Stimulated activated CD4-positive, alpha-beta T cell treated with anti-CD3 and anti-CD28 coated beads, Interleukin-12 subunit alpha, Interleukin-12 subunit beta, amount 100 ng/mL, for 48 hours (primary cell): ENCODE measurements around the gene SETD3.
A peak's percentile ranks its signal among the peaks of the same experiment; 100 is the strongest.

Experiments
- DNase-seq, 3 donors: peaks; one replicate each; pipeline ENCODE4 v3.0.0-alpha.2; 2020; ENCODE audit warnings: low read depth in 2 of 3, low spot score in 1 of 3

Gene SETD3

GRCh38 chr14:99395909-99396530 is 84.6 kb downstream of the SETD3 start:
- peak; percentile 13 to 41 (median 23) for DNase-seq

GRCh38 chr14:99394602-99395156 is 86.0 kb downstream of the SETD3 start:
- no peak for DNase-seq

GRCh38 chr14:99393059-99393655 is 87.5 kb downstream of the SETD3 start:
- peak in 2 of 3 donors; percentile 33 to 34 for DNase-seq

- DNase-seq = no peak
Observed at GRCh38 chr14:99391671-99392070, 89.0 kb downstream of the SETD3 start.

DNA sequence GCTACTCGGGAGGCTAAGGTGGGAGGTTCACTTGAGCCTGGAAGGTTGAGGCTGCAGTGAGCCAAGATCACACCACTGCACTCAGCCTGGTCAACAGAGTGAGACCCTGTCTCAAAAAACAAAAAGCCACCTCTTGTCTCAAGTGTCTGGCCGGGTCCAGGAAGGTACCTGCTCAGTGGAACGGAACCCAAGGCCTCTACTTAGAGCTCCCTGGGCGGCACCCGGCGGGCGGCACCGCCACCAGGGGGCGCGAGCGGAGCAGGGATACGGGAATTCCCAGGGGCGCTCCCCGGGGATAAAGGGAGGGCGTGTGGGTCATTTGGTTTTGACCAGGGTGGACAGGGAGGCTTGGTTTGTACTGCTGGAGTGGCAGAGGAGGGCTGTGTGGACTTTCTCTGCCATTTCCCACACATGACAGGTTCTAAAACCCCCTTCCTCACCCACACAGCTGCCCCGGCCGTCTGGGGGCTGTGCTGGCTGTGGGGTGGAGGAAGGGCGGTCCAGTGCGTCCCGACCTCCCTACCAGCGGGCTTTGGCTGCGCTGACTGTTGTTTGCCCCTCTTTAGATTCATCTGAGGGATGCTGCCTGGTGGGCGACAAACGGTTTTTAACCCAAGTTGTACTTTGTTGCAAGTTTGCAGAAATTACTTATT is 91.4 kb downstream of the SETD3 start:
- peak in 2 of 3 donors; percentile 35 to 44 for DNase-seq

DNA sequence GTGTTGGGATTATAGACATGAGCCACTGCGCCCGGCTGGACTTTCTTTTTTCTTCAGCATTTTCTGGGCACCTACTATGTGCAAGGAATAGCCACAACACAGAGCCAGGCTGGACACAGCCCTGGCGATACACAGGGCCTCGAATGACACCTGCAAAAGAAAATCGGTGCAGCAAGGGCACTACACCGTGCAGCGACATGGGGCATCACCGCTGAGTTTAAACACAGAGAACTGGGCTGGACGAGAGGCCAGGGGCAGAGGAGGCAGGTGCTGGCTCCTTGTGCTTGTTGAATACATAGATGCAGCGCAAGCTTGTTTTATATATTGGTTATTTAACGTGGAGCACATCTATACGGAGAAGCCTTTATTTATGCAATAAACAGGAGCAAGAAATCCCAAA is 92.4 kb downstream of the SETD3 start:
- DNase-seq = no peak

GRCh38 chr14:99387880-99388279 is 92.8 kb downstream of the SETD3 start:
- DNase-seq = no peak

DNA sequence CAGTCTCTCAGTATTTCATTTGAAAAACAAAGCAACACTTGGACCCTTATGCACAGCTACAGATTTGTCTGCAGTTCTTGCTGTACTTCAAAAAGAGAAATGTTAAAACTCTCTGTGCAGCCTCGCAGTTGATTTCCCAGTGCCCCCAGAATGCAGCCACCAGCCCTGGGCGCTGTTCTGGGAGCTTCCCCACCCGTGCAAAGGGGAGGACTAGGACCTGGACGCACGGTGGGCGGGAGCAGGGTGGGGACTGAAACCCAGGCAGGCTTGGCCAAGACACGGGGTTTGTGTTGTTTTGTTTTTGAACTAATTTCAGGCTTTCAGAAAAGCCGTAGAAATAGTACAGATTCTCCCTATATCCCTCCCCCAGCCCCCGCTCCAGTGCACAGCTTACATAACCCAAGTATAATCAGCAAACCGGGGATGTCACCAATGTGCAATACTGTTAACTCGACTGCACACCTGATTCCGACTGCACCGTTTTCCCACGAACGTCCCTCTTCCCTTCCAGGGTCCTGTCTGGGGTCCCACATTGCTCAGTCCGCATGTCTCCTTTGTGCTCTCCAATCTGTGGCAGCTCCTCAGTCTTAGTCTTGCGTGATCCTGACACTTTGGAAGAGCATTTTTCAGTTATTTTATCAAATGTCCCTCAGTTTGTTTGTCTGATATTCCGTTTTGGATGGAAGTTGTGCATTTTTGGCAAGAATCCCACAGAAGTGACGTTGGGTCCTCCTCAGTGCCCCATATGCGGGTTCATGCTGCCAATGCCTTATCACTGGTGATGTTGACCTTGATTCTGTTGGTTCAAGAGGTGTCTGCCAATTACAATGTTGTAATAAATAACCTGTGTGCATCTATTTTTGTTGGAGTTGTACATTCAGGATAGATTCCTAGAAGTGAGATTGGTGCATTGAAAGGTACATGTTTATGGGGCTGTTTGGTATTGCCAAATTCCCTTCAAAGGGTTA is 95.9 kb downstream of the SETD3 start:
- DNase-seq = no peak

- DNase-seq = no peak
Observed at GRCh38 chr14:99383472-99384449, 96.9 kb downstream of the SETD3 start.

- no peak for DNase-seq
Observed at GRCh38 chr14:99382781-99383471, 97.7 kb downstream of the SETD3 start.

DNA sequence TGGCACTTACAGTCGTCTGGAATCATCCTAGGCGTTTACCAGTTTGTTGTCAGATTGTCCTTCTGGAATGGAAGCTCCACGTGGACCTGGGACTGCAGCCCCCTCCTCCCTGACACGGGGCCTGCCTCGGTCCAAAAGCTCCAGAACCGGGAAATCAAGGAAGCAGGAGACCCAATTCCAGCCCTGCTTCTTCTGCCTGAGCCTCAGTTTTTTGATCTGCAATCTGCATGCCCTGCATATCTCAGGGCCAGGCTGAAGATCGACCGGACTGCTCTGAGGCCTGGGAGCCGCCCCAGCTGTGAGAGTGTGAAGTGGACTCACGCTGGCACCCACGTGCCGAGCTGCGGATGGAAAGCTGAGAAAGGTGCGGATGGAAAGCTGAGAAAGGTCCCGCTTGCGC is 98.6 kb downstream of the SETD3 start:
- DNase-seq = no peak

GRCh38 chr14:99381688-99382060 is 99.0 kb downstream of the SETD3 start:
- no peak for DNase-seq

DNA sequence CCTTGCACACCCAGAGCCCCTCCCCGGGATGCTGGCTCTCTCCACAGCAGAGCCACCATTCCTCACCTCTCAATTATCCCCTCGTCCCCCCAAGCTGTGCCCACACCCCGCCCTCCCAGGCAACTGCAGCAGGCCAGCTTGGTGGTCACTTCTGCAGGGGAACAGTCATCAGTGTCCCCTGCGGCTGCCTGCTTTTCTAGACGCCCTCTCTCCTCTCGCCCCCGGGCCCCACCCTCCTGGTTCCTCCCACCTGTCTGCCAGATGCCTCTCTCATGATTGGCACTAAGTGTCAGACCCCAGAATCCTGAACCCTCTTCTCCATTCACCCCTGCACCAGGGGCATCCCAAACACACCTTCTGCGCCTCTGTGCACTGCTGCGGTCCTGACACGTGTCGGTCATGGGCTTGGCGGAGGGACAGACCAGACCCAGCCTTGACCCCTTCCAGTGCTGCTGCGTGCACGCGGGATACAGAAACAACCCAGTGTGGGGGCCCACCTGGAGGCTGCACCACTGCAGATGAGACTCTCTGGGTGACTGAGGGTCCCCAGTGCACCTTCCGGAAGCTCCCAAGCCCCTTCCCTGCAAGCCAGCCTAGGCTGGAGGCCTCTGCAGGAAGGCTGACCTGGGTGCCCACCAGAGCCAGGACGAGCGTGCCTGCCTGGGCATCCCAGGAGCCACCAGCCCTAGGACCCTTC is 99.5 kb downstream of the SETD3 start:
- no peak for DNase-seq

DNA sequence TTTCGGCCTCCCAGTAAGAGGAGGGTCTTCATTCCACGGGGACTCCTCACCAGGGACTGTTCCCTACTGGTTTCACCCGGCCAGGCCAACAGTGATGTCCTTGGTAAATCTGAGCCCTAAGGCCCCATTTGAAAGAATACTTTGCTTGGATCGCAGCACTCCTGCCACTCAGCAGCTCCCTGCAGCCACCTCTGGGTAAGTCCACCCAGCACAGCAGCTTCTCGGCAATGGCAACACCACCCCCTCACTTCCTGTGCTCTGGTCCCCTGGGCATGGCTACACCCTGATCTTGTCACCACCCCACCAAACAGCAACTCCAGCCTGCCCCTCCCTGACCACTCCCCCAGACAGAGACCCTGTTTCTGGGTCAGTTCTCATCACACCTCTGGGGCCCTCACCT is 100.3 kb downstream of the SETD3 start:
- no peak for DNase-seq

- no peak for DNase-seq
Observed at GRCh38 chr14:99378782-99379214, 101.9 kb downstream of the SETD3 start.

GRCh38 chr14:99377951-99378350 is 102.7 kb downstream of the SETD3 start:
- no peak for DNase-seq

- no peak for DNase-seq
Observed at GRCh38 chr14:99374964-99375363, 105.7 kb downstream of the SETD3 start.

DNA sequence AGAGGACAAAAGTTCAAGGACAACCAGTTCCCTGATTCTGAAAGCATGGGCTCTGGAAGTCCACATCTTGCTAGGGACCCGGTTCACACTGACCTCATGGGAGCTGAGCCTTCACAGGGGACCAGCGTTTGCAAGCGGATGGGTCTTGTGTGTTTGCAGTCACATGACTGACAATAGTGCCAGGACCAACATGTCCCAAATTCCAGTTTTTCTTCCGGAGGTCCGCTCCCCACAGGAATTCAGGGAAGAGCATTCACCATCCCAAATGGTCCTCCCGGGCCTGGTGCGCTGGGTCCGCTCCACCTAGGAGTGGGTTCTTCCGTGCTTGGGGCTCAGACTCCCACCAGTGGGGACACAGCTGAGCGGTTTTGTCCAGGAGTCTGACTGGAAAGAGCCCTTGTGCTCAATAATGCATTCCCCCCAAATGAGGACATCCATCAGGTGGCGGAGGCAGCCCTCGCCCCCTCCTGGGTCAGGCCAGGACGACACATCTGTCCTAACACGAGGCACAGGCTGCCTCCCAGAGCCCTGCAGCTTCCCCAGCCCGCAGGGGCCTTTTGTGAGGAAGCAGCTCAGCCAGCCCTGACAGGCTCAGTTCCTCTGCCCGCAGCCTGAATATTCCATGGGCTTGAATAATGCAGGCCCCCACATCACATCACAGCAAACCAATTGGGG is 116.9 kb downstream of the SETD3 start:
- no peak for DNase-seq
